Transverse colon (tissue), 4 donors: ENCODE results near the gene CCT4. TPM values are rescaled to one million over a fixed set of nuclear protein-coding genes. Genes with fewer than 3 reads are reported as not detected.

Experiments
- DNase-seq: peaks from one replicate; pipeline ENCODE4 v3.0.0-alpha.2; 2019
- H3K27ac ChIP-seq, 4 donors: fragments of 200-600 bp; sonication (generic); 2 replicates each; pipeline ENCODE4 v1.5.1; 2016 to 2018; ENCODE audit warnings: inconsistent platforms in 4 of 4
- H3K27me3 ChIP-seq: fragments of 200-600 bp; sonication (generic); 2 replicates; pipeline ENCODE4 v1.5.1; 2017; ENCODE audit warnings: inconsistent platforms
- H3K36me3 ChIP-seq, 4 donors: fragments of 200-600 bp; sonication (generic); 2 replicates each; pipeline ENCODE4 v1.5.1; 2017 to 2019; ENCODE audit warnings: inconsistent platforms in 4 of 4
- H3K4me1 ChIP-seq, 4 donors: fragments of 200-600 bp; sonication (generic); 2 replicates each; pipeline ENCODE4 v1.5.1; 2017 to 2020; ENCODE audit warnings: inconsistent platforms in 4 of 4
- H3K4me3 ChIP-seq, 4 donors: fragments of 200-600 bp; sonication (generic); 1 replicate in 1 of 4; 2 replicates in 3 of 4; pipeline versions ENCODE4 v1.5.1 to v1.6.1; 2017 to 2019; ENCODE audit warnings: inconsistent platforms in 4 of 4
- H3K9me3 ChIP-seq, 2 donors: fragments of 200-600 bp; sonication (generic); 2 replicates each; pipeline ENCODE4 v1.5.1; 2017 to 2019; ENCODE audit warnings: inconsistent platforms in 2 of 2
- EP300 ChIP-seq: sonication (generic); formaldehyde crosslinking; IDR thresholded peaks from one replicate; pipeline ENCODE4 v1.6.1; 2017; ENCODE audit warnings: antibody characterized with exemption, low read depth
- POLR2A ChIP-seq: fragments of 450-650 bp; IDR thresholded peaks from one replicate; pipeline ENCODE4 v1.6.1; 2016; ENCODE audit warnings: antibody characterized with exemption, mild to moderate bottlenecking, moderate library complexity
- POLR2AphosphoS5 ChIP-seq, 3 donors: sonication (generic); formaldehyde crosslinking; IDR thresholded peaks; one replicate each; pipeline ENCODE4 v1.6.1; 2016; ENCODE audit warnings: antibody characterized with exemption in 3 of 3
- WGBS, 2 donors: methylation state at CpG; one replicate each; pipeline ENCODE4 v1.1.5; 2018; ENCODE audit warnings: low coverage in 1 of 2; 5-methylcytosine and 5-hydroxymethylcytosine counted together
- in situ Hi-C, 4 donors: fragments of 200-750 bp; cut with MboI; loops; one replicate each; pipeline versions ENCODE4 v1.15.0 to v1.15.1; 2017; ENCODE audit warnings: low sequenced_read_pairs in 3 of 4, low pct_ligation_motif_present in 1 of 4, low pct_unique_long_range_greater_than_20kb in 1 of 4
- intact Hi-C: fragments of 100-400 bp; cut with DNase I; formaldehyde crosslinking; loops from one replicate; pipeline ENCODE4 v1.15.1; 2023; ENCODE audit warnings: low total_unique reads
- total RNA-seq, 4 donors: library from RNA; depleted of rRNA; stranded (reverse); fragments of >200 nt; gene quantifications; one replicate each; pipeline ENCODE4 v1.1.0, GENCODE V29; 2016
- TF ChIP-seq, protein P1 (sequence below), 5 experiments: fragments of 200-600 bp in 3 of 5; fragments of 450-650 bp in 2 of 5; sonication (generic) in 3 of 5; IDR thresholded peaks; 1 replicate in 2 of 5; 2 replicates in 3 of 5; pipeline ENCODE4 v1.5.1; 2016 to 2017; ENCODE audit warnings: antibody characterized with exemption in 5 of 5, inconsistent platforms in 3 of 5, mild to moderate bottlenecking in 2 of 5, moderate library complexity in 1 of 5

CCT4 gene
- total RNA-seq, 4 donors from 2014 or later: 31.2 to 52.7 (median 40.1) TPM

DNA sequence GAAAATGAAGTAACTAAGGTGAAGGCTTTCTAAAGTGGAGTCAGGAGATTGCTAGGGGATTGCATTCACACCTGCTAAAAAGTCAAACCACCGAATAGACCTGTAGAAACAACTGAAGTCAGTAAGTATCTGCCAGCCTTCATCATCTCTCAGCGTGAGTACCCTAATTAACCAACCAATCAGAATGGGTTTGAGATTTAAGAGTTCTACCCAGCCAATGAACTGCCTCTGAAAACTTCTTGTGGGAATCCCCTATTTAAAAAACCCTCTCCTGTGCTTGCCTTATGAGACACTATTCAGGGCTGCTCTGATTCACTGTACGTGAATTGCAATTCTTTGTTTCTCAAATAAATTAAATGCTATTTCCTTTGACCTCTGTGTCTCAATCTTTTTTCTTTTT lies 31.2 kb downstream of the CCT4 start:
- no peak overlapping the region for H3K27ac ChIP-seq
- 71 to 79% methylated on average over 3 of the region's 3 CpGs for WGBS, 2 donors
- no peaks in the 10 kb centered on the region for H3K27me3 ChIP-seq
- intact Hi-C loops: no loop called here
- H3K9me3 ChIP-seq: no peaks in the 10 kb centered on the region
- TF ChIP-seq, protein P1, sequence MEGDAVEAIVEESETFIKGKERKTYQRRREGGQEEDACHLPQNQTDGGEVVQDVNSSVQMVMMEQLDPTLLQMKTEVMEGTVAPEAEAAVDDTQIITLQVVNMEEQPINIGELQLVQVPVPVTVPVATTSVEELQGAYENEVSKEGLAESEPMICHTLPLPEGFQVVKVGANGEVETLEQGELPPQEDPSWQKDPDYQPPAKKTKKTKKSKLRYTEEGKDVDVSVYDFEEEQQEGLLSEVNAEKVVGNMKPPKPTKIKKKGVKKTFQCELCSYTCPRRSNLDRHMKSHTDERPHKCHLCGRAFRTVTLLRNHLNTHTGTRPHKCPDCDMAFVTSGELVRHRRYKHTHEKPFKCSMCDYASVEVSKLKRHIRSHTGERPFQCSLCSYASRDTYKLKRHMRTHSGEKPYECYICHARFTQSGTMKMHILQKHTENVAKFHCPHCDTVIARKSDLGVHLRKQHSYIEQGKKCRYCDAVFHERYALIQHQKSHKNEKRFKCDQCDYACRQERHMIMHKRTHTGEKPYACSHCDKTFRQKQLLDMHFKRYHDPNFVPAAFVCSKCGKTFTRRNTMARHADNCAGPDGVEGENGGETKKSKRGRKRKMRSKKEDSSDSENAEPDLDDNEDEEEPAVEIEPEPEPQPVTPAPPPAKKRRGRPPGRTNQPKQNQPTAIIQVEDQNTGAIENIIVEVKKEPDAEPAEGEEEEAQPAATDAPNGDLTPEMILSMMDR (IDR thresholded peaks at IDR 0.05): no peak
- TF ChIP-seq POLR2AphosphoS5 (IDR thresholded peaks at IDR 0.05) (no peak), POLR2A (no peak), EP300 (no peak)
- H3K4me3 ChIP-seq: no peak overlapping the region
- no peak for DNase-seq
- in situ Hi-C loops: loop anchor here in 1 of 4 donors (25.0 kb wide), 1 partner anchor 320 kb away; the partner anchor contains the start of gene XPO1
- H3K36me3 ChIP-seq: no peaks in the 10 kb centered on the region
- peaks cover 3 to 18% (median 14%) of the 10 kb centered on the region in 4 donors for H3K4me1 ChIP-seq

DNA sequence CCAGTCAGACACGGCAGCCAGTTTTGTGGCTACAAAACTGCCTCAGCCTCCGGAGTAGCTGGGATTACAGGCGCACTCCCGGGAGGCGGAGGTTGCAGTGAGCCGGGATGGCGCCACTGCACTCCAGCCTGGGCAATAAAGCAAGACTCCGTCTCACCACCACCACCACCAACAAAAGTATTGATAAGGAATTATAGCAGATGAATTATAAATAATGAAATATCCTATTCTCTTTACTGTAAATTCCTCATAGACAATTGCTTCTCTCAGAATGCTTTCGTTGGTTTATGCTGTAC lies 33.2 kb downstream of the CCT4 start:
- 29 to 33% methylated on average over 1 to 9 of the region's 9 CpGs for WGBS, 2 donors
- intact Hi-C loops (no loop called here), in situ Hi-C loops (loop anchor here in 1 of 4 donors (25.0 kb wide), 1 partner anchor 318 kb away; the partner anchor contains the start of gene XPO1)
- Histone ChIP-seq H3K4me3 (peak overlapping the region in 3 of 4 donors; percentile 69 to 72 (median 69)), H3K36me3 (no peaks in the 10 kb centered on the region), H3K27me3 (no peaks in the 10 kb centered on the region), H3K27ac (peak overlapping the region; percentile 78 to 89 (median 88)), H3K4me1 (peaks cover 3 to 18% (median 14%) of the 10 kb centered on the region in 4 donors), H3K9me3 (no peaks in the 10 kb centered on the region)
- DNase-seq: no peak
- TF ChIP-seq, protein P1 (IDR thresholded peaks at IDR 0.05): no peak
- no peak for TF ChIP-seq POLR2A
- no peak for TF ChIP-seq EP300
- no peak for TF ChIP-seq POLR2AphosphoS5 (IDR thresholded peaks at IDR 0.05)

DNA sequence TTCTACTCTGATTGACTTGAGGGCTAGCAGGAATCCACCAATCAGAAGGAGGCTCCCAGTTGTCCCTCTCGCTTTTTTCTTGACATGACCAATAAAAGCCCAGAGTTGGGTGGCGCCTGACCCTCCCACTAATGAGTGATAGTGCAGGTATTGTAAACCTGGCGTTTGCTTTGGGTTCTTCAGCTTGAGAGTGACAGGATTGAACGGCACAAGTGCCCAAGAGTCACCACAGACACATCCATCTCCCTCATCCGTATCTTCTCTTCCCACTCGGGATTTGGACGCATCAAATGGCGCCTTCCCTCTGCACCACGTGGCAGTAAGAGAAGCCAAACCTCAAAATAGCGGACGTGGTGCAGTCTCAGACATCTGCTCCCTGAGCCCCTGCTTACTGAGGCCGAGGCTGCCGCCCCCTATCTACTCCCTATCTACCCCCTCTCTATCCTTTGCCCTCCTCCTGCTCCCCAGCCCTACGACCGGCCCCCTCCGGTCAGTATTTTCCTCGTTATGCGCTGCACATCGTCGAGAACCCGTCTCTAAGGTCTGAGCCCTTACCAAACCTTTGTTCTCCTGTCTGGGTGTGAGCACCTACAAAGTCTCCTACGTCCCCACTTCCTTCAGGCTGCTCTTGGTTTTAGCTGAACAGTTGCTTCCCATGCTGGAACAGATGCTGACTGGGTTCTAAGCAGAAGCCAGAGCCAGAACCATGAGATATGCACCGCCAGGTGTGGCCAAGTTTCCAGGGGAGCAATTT lies 33.7 kb downstream of the CCT4 start:
- Histone ChIP-seq H3K4me3 (peak overlapping the region; percentile 31 to 72 (median 69)), H3K9me3 (no peaks in the 10 kb centered on the region), H3K27me3 (no peaks in the 10 kb centered on the region), H3K27ac (peak overlapping the region; percentile 78 to 89 (median 88)), H3K4me1 (peaks cover 3 to 18% (median 14%) of the 10 kb centered on the region in 4 donors), H3K36me3 (no peaks in the 10 kb centered on the region)
- intact Hi-C loops: no loop called here
- DNase-seq: peak; percentile 91
- WGBS, 2 donors: 1 to 4% methylated on average over 10 to 23 of the region's 23 CpGs
- TF ChIP-seq, protein P1 (IDR thresholded peaks at IDR 0.05): peak in 1 of 5 experiments; percentile 33
- no peak for TF ChIP-seq EP300
- in situ Hi-C loops: loop anchor here in 1 of 4 donors (25.0 kb wide), 1 partner anchor 317 kb away; the partner anchor contains the start of gene XPO1

DNA sequence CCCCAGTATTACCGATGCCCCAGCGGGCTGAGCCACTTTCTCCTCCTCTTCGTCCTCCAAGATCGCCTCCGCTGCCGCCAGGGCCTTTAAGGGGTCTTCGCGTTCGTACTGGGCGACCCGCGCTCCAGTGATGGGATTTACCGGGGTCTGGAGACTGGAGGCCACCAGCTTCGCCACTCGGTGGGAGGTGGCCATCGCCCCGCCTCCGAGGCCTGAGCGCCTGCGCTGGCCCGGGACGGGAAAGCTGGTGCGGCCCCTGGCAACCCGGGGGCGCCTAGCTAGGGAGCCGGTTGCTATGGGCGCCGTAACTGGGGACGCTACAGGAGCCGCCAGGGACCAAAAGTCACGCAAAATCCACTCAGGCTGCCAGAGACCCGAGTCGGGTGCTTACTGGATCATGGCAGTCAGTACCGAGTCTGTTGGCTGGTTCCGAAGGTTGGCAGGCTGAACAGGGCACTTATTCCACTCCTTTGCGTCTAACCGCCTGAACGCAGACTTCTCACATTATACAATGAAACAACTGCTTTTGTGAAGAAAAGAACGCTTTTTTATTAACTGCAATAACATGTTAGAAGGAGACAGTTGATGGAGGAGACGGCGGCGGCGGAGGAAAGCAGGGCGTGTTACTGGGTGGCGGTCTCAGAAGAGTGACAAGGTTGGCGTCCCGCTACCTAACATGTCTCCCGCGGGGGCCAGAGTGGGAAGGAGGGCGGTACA lies 34.5 kb downstream of the CCT4 start, which contains the start of gene FAM161A:
TSS of gene FAM161A (minus strand) at position 214 of the 717 bp plus-strand sequence. CDS start at position 195, 19 bp downstream.
- Histone ChIP-seq H3K9me3 (no peaks in the 10 kb centered on the region), H3K4me1 (peaks cover 3 to 18% (median 14%) of the 10 kb centered on the region in 4 donors), H3K27me3 (no peaks in the 10 kb centered on the region), H3K4me3 (peak within 1 kb of the TSS; percentile 48 to 72 (median 69)), H3K36me3 (no peaks in the 10 kb centered on the region), H3K27ac (peak within 1 kb of the TSS; percentile 78 to 89 (median 88))
- 0% methylated on average over 9 to 21 of the region's 50 CpGs for WGBS, 2 donors
- intact Hi-C loops (no loop called here), in situ Hi-C loops (loop anchor here in 1 of 4 donors (25.0 kb wide), 1 partner anchor 317 kb away; the partner anchor contains the start of gene XPO1)
- TF ChIP-seq EP300: no peak
- peak in 2 of 3 donors; percentile 11 to 44 for TF ChIP-seq POLR2AphosphoS5 (IDR thresholded peaks at IDR 0.05)
- peak; percentile 89 for DNase-seq
